Stimulated activated CD4-positive, alpha-beta T cell treated with anti-CD3 and anti-CD28 coated beads, Interleukin-12 subunit alpha, Interleukin-12 subunit beta, amount 100 ng/mL, for 48 hours (primary cell): ENCODE measurements around the gene PLOD1.
"Not testable (repeated sequence)": the region's sequence is repeated elsewhere in the genome, so short reads cannot be mapped to it uniquely, and the experiment has no call there.

ENCODE experiments used
- DNase-seq, 3 donors: peaks; one replicate each; pipeline ENCODE4 v3.0.0-alpha.2; 2020; ENCODE audit warnings: low read depth in 2 of 3, low spot score in 1 of 3

PLOD1 gene

GRCh38 chr1:11912482-11913216 is 21.9 kb upstream of the PLOD1 start:
- not testable (repeated sequence) for DNase-seq

- no peak for DNase-seq
These were observed 21.2 kb upstream of the PLOD1 start for GRCh38 chr1:11913291-11913690.

DNA sequence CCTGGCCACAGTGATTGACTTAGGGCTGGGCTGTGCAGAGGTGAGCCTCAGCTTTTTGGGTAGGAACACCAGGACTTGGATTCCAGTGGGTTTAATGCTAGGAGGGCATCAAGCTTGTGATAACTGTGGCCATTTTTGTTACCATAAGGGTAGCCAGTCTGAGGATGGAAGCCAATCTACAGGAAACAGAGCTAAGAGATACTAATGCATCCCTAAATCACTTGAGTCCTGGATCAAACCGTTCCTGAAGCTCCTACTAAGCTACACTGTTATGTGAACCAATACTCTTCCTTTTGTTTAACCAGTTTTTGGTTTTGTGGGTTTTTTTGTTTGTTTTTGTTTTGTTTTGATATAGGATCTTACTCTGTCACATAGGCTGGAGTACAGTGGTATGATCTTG is 20.5 kb upstream of the PLOD1 start:
- no peak for DNase-seq

DNA sequence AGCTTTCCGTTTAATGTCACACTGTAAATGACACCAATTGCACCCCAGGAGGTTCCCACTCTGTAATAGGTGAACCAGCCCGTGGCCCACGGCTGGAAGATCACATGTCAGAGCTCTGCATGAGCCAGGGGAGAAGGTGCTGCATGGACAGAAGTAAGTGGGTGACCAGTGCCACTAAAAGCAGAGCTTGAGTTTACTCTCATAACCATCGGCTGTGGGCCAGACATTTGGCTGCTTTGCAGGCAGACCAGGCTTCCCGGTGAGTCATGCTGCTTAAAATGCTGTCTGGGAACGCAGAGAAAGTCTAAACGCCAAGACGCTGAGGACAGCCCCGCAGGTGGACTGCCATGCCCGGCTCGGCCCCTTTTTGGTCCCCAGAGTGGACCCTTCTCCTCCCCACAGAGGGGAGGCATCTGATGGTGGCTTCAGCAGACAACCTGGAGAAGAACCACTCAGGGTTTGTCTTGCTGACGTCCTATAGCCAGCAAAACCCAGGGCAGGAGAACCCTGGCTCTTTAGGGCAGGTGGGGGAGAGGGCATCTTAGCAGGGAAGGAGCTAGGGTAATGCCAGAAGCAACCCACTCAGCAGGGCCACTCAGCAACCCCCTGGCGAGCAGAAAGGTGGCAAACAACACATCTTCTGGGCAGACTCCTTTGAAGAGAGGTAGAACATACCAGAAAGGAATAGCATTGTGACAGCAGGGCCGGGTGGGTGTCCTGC is 15.6 kb upstream of the PLOD1 start:
- DNase-seq, result no peak

GRCh38 chr1:11919621-11920020 is 14.9 kb upstream of the PLOD1 start:
- DNase-seq, result no peak

GRCh38 chr1:11920239-11920903 is 14.1 kb upstream of the PLOD1 start:
- DNase-seq, result no peak

GRCh38 chr1:11921022-11921421 is 13.5 kb upstream of the PLOD1 start:
- no peak for DNase-seq

DNA sequence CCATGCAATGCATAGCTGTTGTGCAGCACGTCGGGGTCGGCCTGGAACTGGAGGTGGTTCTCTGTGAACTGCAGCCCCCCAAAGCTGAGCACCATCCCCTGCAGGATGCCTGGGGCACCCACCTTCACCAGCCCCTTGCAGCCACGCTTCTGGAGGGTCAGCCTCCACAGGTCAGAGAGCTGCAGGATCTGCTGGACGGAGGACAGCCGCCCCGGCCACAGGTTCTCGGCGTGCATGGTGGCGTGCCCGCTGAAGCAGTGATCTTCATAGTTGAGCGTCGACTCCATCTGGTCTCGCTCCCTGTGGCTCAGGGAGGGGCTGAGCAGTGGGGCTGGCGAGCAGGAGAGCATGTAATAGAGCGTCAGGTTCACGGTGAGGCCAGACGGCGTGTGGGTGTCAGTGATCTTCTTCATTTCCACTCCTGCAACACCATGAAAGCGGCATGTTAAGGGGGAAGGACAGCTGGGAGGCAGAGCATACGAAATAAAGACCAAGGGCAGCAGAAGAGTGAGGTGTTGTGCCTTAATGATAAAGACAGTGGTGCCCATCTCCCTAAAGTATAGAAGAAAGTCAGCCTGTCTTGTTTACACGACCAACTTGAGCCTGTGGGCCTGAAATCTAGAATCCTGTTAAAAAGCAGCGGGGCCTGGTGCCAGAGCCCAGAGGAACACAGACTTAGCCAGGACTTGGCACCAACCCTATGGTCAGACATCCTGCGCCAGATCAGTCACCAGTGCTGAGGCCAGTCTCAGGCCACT is 11.3 kb upstream of the PLOD1 start:
- no peak for DNase-seq

GRCh38 chr1:11923827-11924113 is 10.7 kb upstream of the PLOD1 start:
- no peak for DNase-seq

DNA sequence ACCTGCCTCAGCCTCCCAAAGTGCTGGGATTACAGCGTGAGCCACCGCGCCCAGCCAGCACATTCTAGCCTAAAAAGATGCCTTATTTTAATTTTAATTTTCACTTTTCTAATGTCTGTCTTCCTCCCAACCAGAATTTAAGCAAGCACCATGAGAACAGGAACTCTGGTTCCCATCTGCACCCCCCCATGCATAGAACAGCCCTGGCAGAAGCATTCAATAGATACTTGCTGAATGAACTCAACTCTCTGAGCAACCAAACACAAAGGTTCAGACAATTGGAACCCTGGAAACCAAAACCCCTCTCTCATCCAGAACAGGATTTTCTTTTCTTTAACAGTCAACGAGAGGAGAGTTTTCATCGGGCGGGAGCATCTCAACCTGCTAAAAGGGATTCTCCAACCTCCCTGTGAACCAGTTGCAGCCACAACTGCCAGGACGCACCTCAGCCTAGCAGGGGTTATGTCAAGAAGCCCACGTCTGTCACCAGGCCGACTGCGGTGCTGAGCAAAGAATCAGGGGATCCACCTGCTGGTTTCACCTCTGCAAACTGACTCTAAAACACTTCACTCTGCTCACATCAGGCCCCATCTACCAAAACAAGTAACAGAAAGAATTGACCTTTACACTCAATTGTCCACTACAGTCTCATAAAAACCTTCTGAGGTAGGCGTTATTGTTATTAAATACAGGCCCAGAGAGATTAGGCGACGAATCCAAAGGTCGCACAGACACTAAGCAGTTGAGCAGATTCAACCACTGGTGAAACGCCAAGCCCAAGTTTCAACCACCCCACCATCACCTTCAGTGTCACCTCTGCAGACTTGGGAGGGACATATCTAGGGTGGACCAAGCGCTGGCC is 10.0 kb upstream of the PLOD1 start:
- no peak for DNase-seq

- not testable (repeated sequence) for DNase-seq
These were observed 9.2 kb upstream of the PLOD1 start for GRCh38 chr1:11925196-11925937.

- DNase-seq, result no peak
These were observed 8.6 kb upstream of the PLOD1 start for GRCh38 chr1:11925938-11926292.

DNA sequence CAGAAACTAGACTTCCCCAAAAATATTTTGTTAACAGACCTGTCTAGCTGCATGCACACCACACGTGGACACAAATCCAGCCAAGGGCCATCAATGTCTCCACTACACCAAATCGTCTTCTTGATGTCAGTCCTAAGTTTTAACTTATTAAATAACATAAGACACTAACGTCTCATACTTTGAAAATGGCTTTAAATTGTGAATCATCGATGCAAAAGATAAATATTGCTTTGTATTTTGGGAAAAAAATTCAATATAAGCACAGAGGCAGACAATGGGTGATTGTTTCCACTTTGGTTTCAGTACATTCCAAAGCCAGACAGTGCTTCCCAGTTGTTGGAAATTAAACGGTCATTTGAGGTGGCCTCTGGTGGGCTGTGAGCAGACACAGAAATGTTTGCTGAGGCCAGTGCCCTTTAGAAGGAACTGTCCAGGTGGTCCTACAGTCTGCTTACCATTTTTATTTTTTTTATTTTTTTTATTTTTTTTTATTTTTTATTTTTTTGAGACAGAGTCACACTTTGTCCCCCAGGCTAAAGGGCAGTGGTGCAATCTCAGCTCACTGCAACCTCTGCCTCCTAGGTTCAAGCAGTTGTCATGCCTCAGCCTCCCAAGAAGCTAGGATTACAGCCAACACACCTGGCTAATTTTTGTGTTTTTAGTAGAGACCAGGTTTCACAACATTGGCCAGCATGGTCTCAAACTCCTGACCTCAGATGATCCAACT is 6.5 kb upstream of the PLOD1 start:
- DNase-seq, result no peak

DNA sequence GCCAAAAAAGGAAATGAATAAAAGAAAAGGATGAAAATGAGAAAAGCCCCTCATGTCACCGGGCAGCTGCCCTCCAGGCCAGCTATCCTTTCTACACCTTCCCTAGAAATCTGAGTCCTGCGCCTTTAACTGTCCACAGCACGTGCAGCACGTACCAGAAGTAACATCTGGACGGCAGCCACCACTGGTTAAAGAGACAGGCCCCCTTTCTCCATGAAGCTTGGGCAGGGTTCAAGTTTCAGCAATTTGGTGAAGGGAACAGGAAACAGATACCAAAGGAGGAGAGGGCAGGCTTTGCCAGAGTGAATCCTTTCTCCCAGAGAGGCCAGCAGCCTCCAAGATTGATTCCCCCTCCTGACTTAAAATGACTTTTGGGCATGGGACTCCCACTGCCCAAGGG is 4.7 kb upstream of the PLOD1 start:
- no peak for DNase-seq

GRCh38 chr1:11930571-11931445 is 3.7 kb upstream of the PLOD1 start:
- no peak for DNase-seq

DNA sequence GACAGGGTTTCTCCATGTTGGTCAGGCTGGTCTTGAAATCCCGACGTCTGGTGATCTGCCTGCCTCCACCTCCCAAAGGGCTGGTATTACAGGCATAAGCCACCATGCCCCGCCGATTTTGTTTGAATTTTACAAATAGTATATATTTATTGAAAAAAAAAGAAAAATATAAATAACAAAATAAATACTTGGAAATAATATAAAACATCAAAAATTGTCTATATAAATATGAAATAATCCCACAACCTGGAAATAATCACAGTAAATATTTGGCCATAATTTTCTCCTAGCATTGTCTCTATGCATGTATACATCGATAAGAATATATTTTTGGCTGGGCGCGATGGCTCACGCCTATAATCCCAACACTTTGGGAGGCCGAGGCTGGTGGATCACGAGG is 2.7 kb upstream of the PLOD1 start:
- no peak for DNase-seq

DNA sequence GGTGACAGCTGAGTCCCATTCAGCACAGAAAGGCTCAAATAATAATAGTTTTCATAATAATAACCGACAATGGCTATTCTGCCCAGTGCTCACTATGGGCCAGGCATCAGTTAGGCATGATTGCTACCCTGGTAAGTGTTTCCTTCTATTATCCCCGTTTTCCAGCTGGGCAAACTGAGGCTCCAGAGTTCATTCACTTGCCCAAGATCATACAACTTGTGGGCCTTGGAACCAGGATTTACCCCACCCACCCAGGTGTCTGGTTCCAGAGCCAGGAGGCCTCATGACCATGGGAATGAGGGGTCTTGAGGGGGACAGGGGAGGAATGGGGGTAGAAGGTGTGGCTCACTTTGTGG is 518 bp downstream of the PLOD1 start:
- no peak for DNase-seq

- not testable (repeated sequence) for DNase-seq
These were observed 1.2 kb downstream of the PLOD1 start for GRCh38 chr1:11935733-11936132.
